Neural progenitor cell (in vitro differentiated cells): Measurements from ENCODE around the gene CD2AP. TPM values are rescaled to one million over a fixed set of nuclear protein-coding genes. Genes with fewer than 3 reads are reported as not detected.

ENCODE experiments used
- DNase-seq: peaks from one replicate; pipeline ENCODE4 v3.0.0-alpha.2; 2016; ENCODE audit warnings: low spot score
- H2AFZ ChIP-seq: fragments of 200-600 bp; sonication (generic); replicated peaks from 2 replicates; pipeline ENCODE4 v1.6.1; 2016; ENCODE audit warnings: antibody characterized with exemption
- H3F3A ChIP-seq: fragments of 200-600 bp; sonication (generic); 2 replicates; pipeline ENCODE4 v1.6.1; 2016; ENCODE audit warnings: antibody characterized with exemption, low read depth
- H3K27ac ChIP-seq: fragments of 200-600 bp; sonication (generic); 2 replicates; pipeline ENCODE4 v1.5.1; 2016; ENCODE audit warnings: mild to moderate bottlenecking
- H3K27me3 ChIP-seq: fragments of 200-600 bp; sonication (generic); 2 replicates; pipeline ENCODE4 v1.6.1; 2016; ENCODE audit warnings: mild to moderate bottlenecking, moderate library complexity
- H3K36me3 ChIP-seq: fragments of 200-600 bp; sonication (generic); 2 replicates; pipeline ENCODE4 v1.5.1; 2016
- H3K4me1 ChIP-seq: fragments of 200-600 bp; sonication (generic); 2 replicates; pipeline ENCODE4 v1.6.1; 2016; ENCODE audit warnings: mixed run types
- H3K4me2 ChIP-seq: fragments of 200-600 bp; sonication (generic); 2 replicates; pipeline ENCODE4 v1.6.1; 2016
- H3K4me3 ChIP-seq: fragments of 200-600 bp; sonication (generic); 2 replicates; pipeline ENCODE4 v1.5.1; 2016
- H3K79me2 ChIP-seq: fragments of 200-600 bp; sonication (generic); 2 replicates; pipeline ENCODE4 v1.6.1; 2016; ENCODE audit warnings: low read depth
- H3K9ac ChIP-seq: fragments of 200-600 bp; sonication (generic); 2 replicates; pipeline ENCODE4 v1.6.1; 2016
- H3K9me3 ChIP-seq: fragments of 200-600 bp; sonication (generic); 2 replicates; pipeline ENCODE4 v1.5.1; 2016; ENCODE audit warnings: low read depth
- H4K20me1 ChIP-seq: fragments of 200-600 bp; sonication (generic); 2 replicates; pipeline ENCODE4 v1.6.1; 2016; ENCODE audit warnings: low read depth
- H3K27ac Mint-ChIP-seq: 3 replicates; pipeline ENCODE4 v1.8.0; 2021; ENCODE audit warnings: mixed read lengths
- H3K27me3 Mint-ChIP-seq: 2 replicates; pipeline ENCODE4 v1.8.0; 2022; ENCODE audit warnings: low read depth, mild to moderate bottlenecking, inconsistent platforms, moderate library complexity, mixed read lengths; ENCODE audit not compliant: insufficient read depth
- H3K36me3 Mint-ChIP-seq: 3 replicates; pipeline ENCODE4 v1.8.0; 2021; ENCODE audit warnings: mixed read lengths
- H3K4me1 Mint-ChIP-seq: 3 replicates; pipeline ENCODE4 v1.8.0; 2021; ENCODE audit warnings: mixed read lengths
- H3K4me3 Mint-ChIP-seq: 3 replicates; pipeline ENCODE4 v1.8.0; 2021; ENCODE audit warnings: mild to moderate bottlenecking, moderate library complexity, mixed read lengths
- H3K9me3 Mint-ChIP-seq: 3 replicates; pipeline ENCODE4 v1.8.0; 2020; ENCODE audit warnings: mixed read lengths
- EZH2 ChIP-seq: fragments of 200-600 bp; sonication (generic); IDR thresholded peaks from 2 replicates; pipeline ENCODE4 v1.6.1; 2017; ENCODE audit warnings: antibody characterized with exemption, mild to moderate bottlenecking, moderate library complexity
- EZH2phosphoT487 ChIP-seq: fragments of 200-600 bp; sonication (generic); IDR thresholded peaks from 2 replicates; pipeline ENCODE4 v1.6.1; 2017; ENCODE audit warnings: antibody characterized with exemption
- total RNA-seq: library from RNA; depleted of rRNA; stranded (reverse); fragments of >200 nt; gene quantifications from 2 replicates; pipeline ENCODE4 v1.2.3, GENCODE V29; 2015; ENCODE audit warnings: low replicate concordance
- TF ChIP-seq, protein P1 (sequence below): fragments of 200-600 bp; sonication (generic); IDR thresholded peaks from 2 replicates; pipeline ENCODE4 v1.5.1; 2017; ENCODE audit warnings: antibody characterized with exemption, mild to moderate bottlenecking

CD2AP gene
- total RNA-seq, 1 donor from 2014 or later, result 55.3 TPM

DNA sequence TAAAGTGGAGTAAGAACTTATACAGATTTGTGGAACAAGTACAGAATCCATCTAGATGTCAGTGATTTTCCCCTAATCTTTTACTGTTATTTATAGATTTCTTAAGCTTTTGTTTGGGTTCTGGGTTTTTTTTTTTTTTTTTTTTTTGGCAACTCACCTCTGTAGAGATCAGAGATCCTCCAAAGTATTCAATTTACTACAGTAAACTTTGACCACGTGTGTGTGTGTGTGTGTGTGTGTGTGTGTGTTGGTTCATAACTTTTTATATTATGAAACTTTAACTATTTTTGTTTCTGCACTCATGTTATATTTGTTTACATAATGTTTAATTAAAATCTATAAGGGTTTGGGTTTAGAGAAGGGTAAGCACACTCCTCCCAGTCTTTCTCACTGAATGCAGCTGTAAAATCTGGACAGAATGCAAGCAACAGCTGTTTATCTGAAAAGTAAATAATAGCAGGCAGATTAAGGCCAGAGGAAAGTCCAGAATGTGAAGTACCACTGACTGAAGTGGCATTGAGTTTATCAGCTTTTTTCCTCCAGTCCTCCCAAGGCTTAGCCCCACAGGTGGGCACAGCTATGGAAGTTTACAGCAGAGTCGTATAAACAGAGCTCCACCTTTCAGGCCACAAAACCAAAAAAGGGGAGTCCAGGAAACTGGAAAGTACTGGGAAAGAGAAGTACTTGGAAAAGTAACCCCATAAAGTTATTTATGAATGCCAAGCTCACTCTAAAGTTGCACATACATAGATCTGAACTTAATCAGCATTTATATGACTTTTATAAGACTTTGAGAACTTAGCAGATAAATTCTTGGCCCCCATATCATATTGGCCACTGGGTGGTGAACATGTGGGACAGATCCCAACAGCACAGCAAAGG is 43.0 kb upstream of the CD2AP start:
- H3K4me2 ChIP-seq, result no peak overlapping the region
- Mint-ChIP-seq H3K27ac (no peak overlapping the region), H3K9me3 (no peaks in the 10 kb centered on the region), H3K4me3 (no peak overlapping the region), H3K36me3 (no peaks in the 10 kb centered on the region), H3K4me1 (no peaks in the 10 kb centered on the region), H3K27me3 (no peaks in the 10 kb centered on the region)
- H2AFZ ChIP-seq, result no peak overlapping the region
- H3K9me3 ChIP-seq, result no peaks in the 10 kb centered on the region
- TF ChIP-seq, protein P1, sequence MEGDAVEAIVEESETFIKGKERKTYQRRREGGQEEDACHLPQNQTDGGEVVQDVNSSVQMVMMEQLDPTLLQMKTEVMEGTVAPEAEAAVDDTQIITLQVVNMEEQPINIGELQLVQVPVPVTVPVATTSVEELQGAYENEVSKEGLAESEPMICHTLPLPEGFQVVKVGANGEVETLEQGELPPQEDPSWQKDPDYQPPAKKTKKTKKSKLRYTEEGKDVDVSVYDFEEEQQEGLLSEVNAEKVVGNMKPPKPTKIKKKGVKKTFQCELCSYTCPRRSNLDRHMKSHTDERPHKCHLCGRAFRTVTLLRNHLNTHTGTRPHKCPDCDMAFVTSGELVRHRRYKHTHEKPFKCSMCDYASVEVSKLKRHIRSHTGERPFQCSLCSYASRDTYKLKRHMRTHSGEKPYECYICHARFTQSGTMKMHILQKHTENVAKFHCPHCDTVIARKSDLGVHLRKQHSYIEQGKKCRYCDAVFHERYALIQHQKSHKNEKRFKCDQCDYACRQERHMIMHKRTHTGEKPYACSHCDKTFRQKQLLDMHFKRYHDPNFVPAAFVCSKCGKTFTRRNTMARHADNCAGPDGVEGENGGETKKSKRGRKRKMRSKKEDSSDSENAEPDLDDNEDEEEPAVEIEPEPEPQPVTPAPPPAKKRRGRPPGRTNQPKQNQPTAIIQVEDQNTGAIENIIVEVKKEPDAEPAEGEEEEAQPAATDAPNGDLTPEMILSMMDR, result no peak
- no peak for TF ChIP-seq EZH2phosphoT487
- no peak for TF ChIP-seq EZH2
- H3K4me3 ChIP-seq, result no peak overlapping the region
- no peaks in the 10 kb centered on the region for H3K4me1 ChIP-seq
- H3F3A ChIP-seq, result no peaks in the 10 kb centered on the region
- no peak overlapping the region for H3K27ac ChIP-seq
- no peaks in the 10 kb centered on the region for H4K20me1 ChIP-seq
- no peak overlapping the region for H3K9ac ChIP-seq
- no peak for DNase-seq
- H3K27me3 ChIP-seq, result no peaks in the 10 kb centered on the region
- no peaks in the 10 kb centered on the region for H3K79me2 ChIP-seq
- no peaks in the 10 kb centered on the region for H3K36me3 ChIP-seq

DNA sequence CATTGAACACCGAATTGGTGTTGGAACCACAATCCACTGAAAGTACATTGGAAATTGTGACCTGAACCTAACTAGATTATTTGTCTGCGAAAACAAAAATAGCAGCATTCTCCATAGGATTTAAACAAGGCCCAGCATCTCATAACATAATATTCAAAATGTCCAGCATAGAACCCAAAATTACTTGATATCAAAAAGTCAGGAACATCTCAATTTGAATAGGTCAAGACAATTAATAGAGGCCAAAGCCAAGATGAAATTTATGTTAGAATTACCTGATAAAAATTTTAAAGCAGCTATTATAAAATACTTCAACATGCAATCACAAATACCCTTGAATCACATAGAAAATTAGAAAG is 42.4 kb upstream of the CD2AP start:
- no peaks in the 10 kb centered on the region for H3K27me3 Mint-ChIP-seq
- H3K4me3 Mint-ChIP-seq, result no peak overlapping the region
- no peak overlapping the region for H3K4me3 ChIP-seq
- no peaks in the 10 kb centered on the region for H3K4me1 Mint-ChIP-seq
- H3K27me3 ChIP-seq, result no peaks in the 10 kb centered on the region
- H3K9me3 ChIP-seq, result no peaks in the 10 kb centered on the region
- H2AFZ ChIP-seq, result no peak overlapping the region
- no peak for DNase-seq
- H3K36me3 ChIP-seq, result no peaks in the 10 kb centered on the region
- H3K4me2 ChIP-seq, result no peak overlapping the region
- H3K9ac ChIP-seq, result no peak overlapping the region
- H4K20me1 ChIP-seq, result no peaks in the 10 kb centered on the region
- no peak overlapping the region for H3K27ac Mint-ChIP-seq
- TF ChIP-seq EZH2 (no peak), EZH2phosphoT487 (no peak)
- TF ChIP-seq, protein P1, result no peak
- no peaks in the 10 kb centered on the region for H3K4me1 ChIP-seq
- no peaks in the 10 kb centered on the region for H3K9me3 Mint-ChIP-seq
- no peaks in the 10 kb centered on the region for H3K36me3 Mint-ChIP-seq
- H3K79me2 ChIP-seq, result no peaks in the 10 kb centered on the region
- H3F3A ChIP-seq, result no peaks in the 10 kb centered on the region
- no peak overlapping the region for H3K27ac ChIP-seq

- no peaks in the 10 kb centered on the region for H3K27me3 ChIP-seq
- Mint-ChIP-seq H3K36me3 (no peaks in the 10 kb centered on the region), H3K4me3 (no peak overlapping the region), H3K4me1 (no peaks in the 10 kb centered on the region), H3K9me3 (no peaks in the 10 kb centered on the region), H3K27me3 (no peaks in the 10 kb centered on the region), H3K27ac (no peak overlapping the region)
- H3K4me3 ChIP-seq, result no peak overlapping the region
- H3K9ac ChIP-seq, result no peak overlapping the region
- no peak overlapping the region for H3K4me2 ChIP-seq
- no peaks in the 10 kb centered on the region for H3K9me3 ChIP-seq
- no peaks in the 10 kb centered on the region for H3F3A ChIP-seq
- no peak for DNase-seq
- H2AFZ ChIP-seq, result no peak overlapping the region
- TF ChIP-seq EZH2, result no peak
- no peak for TF ChIP-seq EZH2phosphoT487
- TF ChIP-seq, protein P1, result no peak
- no peak overlapping the region for H3K27ac ChIP-seq
- H3K4me1 ChIP-seq, result no peaks in the 10 kb centered on the region
- no peaks in the 10 kb centered on the region for H3K36me3 ChIP-seq
- H3K79me2 ChIP-seq, result no peaks in the 10 kb centered on the region
- H4K20me1 ChIP-seq, result no peaks in the 10 kb centered on the region
Observed at GRCh38 chr6:47437592-47437991, 40.0 kb upstream of the CD2AP start.
